ENCODE measurements around the gene PAM16. TPM values are rescaled to one million over a fixed set of nuclear protein-coding genes. Genes with fewer than 3 reads are reported as not detected.

The PAM16 gene
- total and polyA plus RNA-seq, 9 of the 15 experiments (the other 6 are each of a cell fraction or from before 2014, with no cell fraction given), result 38.7 to 273 (median 79.3) TPM

DNA sequence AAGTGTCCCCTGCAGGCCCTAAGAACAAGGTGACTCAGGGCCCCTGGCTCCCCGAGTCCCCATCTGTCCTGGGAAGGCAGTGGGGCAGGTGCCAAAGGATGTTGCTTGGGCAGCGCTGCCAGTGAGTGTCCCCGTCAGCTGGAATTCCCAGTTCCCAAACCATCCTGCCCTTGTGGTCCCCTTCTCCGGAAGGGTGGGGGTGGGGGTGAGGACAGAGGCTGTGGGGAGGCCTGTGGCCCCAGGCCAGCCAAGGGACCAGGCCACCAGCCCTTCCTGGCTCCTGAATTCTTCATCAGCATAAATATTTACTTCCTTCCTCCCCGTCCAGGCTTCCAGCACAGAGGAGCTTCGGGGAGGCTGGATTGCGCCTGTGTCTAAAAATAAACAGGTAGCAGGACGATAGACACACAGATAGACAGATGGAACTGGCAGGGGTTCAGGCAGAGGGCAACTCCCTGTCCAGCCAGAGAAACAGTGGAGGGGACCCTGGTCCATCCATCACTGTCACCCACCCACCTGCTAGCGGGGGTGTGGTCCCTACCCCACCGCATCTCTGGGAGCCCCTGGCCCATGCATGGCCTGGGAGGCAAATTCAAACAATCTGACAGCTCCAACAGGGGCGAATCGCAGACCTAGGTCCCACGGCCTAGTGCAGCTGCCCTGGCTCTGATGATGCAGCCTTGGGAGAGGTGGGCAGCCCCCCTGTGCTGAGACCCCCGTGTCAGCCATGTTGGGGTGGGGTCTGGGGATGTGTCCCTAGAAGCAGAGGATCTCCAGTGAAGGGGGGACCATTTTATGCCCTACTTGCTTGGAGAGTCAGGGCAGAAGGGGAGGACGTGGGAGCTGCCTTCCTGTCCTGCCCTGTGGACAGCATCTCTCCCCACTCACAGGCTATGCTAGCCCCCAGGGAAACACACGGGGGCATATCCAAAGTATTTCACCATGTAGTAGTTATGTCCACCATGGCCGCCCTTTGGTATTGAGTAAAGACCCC, 22.0 kb downstream of the PAM16 start (continued):
- TF ChIP-seq ZKSCAN1 (IDR thresholded peaks at IDR 0.05; ENCODE audit: low read depth, low read length), result no peak
- TF ChIP-seq MEF2A (IDR thresholded peaks at IDR 0.05; ENCODE audit: control insufficient read depth, low read depth, low read length), result peak; percentile 57; the same call in 1 of the 2 replicates
- TF ChIP-seq CBX1 (IDR thresholded peaks at IDR 0.05; ENCODE audit: low read depth), result no peak
- no peak for TF ChIP-seq HSF4 (CRISPR knock-in tag; IDR thresholded peaks at IDR 0.05; ENCODE audit: borderline replicate concordance)
- TF ChIP-seq HEY1 (CRISPR knock-in tag; IDR thresholded peaks at IDR 0.05; ENCODE audit: borderline replicate concordance), result no peak
- TF ChIP-seq MEIS2 (IDR thresholded peaks at IDR 0.05; ENCODE audit: partially characterized antibody), result peak; percentile 35
- no peak for TF ChIP-seq ZNF146 (CRISPR knock-in tag; IDR thresholded peaks at IDR 0.05; ENCODE audit: unreplicated experiment)
- peak; percentile 18; the same call in 1 of the 2 replicates for TF ChIP-seq ZBTB7A (IDR thresholded peaks at IDR 0.05; ENCODE audit: borderline replicate concordance, control insufficient read depth, low read depth, low read length)
- no peak for TF ChIP-seq CREB1 (IDR thresholded peaks at IDR 0.05)
- TF ChIP-seq CREB1 (CRISPR knock-in tag; IDR thresholded peaks at IDR 0.05), result no peak
- TF ChIP-seq ARID1B (IDR thresholded peaks at IDR 0.05), result no peak
- no peak for TF ChIP-seq ZKSCAN3 (CRISPR knock-in tag; IDR thresholded peaks at IDR 0.05)
- TF ChIP-seq PCBP1 (IDR thresholded peaks at IDR 0.05; ENCODE audit: low read depth, low read length, poor library complexity, severe bottlenecking), result no peak
- no peak for TF ChIP-seq CREM (IDR thresholded peaks at IDR 0.05; ENCODE audit: low read depth)
- TF ChIP-seq PBX2 (CRISPR knock-in tag; IDR thresholded peaks at IDR 0.05; ENCODE audit: low read depth), result no peak
- TF ChIP-seq PBX2 (tag; conservative IDR thresholded peaks at IDR 0.05; ENCODE audit: low read depth), result 0 out of 2 replicates have a peak, but pooled peaks have one; percentile 17
- no peak for TF ChIP-seq SRSF3 (IDR thresholded peaks at IDR 0.05; ENCODE audit: insufficient read depth, low read length)
- TF ChIP-seq, protein P1, sequence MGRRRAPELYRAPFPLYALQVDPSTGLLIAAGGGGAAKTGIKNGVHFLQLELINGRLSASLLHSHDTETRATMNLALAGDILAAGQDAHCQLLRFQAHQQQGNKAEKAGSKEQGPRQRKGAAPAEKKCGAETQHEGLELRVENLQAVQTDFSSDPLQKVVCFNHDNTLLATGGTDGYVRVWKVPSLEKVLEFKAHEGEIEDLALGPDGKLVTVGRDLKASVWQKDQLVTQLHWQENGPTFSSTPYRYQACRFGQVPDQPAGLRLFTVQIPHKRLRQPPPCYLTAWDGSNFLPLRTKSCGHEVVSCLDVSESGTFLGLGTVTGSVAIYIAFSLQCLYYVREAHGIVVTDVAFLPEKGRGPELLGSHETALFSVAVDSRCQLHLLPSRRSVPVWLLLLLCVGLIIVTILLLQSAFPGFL (CRISPR knock-in tag; IDR thresholded peaks at IDR 0.05), result no peak
- no peak for TF ChIP-seq PHB (CRISPR knock-in tag; IDR thresholded peaks at IDR 0.05)
- TF ChIP-seq NONO (IDR thresholded peaks at IDR 0.05; ENCODE audit: low read depth in 2 of 2, low read length in 1 of 2), result no peak
- TF ChIP-seq PURB (CRISPR knock-in tag; IDR thresholded peaks at IDR 0.05; ENCODE audit: low read depth), result no peak
- no peak for TF ChIP-seq BRCA1 (IDR thresholded peaks at IDR 0.05)
- TF ChIP-seq BRCA1 (CRISPR knock-in tag; IDR thresholded peaks at IDR 0.05), result no peak
- TF ChIP-seq MTA2 (IDR thresholded peaks at IDR 0.05; ENCODE audit: low read depth), result no peak
- no peak for TF ChIP-seq ZNF79 (CRISPR knock-in tag; IDR thresholded peaks at IDR 0.05; ENCODE audit: low read depth)
- no peak for TF ChIP-seq SRSF9 (IDR thresholded peaks at IDR 0.05; ENCODE audit: borderline replicate concordance, low read depth, low read length)

Data from K562 (cell line).